ENCODE results near the gene MFSD2B.

DNA sequence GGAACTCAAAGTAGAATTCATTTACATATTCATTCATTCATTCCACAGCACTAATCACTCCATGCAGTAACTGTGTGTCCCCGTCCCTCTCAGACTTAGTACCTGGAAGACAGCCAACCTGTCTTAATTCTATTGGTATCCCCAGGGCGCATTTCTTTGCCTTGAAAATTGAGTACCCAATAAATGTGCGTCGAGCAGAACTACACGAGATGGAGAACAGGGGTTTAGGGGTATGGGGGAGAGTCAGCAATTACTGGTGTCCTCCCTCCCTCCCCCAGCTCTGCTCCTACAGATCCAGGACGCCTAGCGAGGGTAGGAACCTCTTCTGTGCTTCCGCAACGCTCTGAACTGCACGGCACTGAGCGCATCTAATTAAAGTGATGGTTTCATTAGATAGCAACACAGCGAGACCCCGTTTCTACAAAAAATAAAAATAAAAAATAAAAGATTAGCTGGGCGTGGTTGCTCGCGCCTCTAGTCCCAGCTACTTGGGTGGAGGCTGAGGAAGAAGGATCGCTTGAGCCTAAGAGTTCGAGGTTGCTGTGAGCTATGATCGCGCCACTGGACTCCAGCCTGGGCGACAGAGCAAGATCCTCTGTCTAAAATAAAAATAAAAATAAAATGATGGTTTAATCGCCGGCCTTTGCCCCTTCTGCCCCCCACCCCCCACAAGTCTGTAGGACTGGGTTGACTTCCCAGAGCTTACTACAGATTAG is 39.0 kb downstream of the MFSD2B start:
- TF ChIP-seq, protein P1, sequence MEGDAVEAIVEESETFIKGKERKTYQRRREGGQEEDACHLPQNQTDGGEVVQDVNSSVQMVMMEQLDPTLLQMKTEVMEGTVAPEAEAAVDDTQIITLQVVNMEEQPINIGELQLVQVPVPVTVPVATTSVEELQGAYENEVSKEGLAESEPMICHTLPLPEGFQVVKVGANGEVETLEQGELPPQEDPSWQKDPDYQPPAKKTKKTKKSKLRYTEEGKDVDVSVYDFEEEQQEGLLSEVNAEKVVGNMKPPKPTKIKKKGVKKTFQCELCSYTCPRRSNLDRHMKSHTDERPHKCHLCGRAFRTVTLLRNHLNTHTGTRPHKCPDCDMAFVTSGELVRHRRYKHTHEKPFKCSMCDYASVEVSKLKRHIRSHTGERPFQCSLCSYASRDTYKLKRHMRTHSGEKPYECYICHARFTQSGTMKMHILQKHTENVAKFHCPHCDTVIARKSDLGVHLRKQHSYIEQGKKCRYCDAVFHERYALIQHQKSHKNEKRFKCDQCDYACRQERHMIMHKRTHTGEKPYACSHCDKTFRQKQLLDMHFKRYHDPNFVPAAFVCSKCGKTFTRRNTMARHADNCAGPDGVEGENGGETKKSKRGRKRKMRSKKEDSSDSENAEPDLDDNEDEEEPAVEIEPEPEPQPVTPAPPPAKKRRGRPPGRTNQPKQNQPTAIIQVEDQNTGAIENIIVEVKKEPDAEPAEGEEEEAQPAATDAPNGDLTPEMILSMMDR (IDR thresholded peaks at IDR 0.05) = no peak
- TF ChIP-seq POLR2A (IDR thresholded peaks at IDR 0.05) = no peak
